GM12874 (cell line): ENCODE measurements around the gene TTC17.

Source experiments
- CTCF ChIP-seq: IDR thresholded peaks from 2 replicates; pipeline ENCODE4 v1.5.1; 2011; ENCODE audit warnings: low read depth, mild to moderate bottlenecking, control low read depth, low read length, moderate library complexity; ENCODE audit not compliant: insufficient read depth

TTC17 gene

GRCh38 chr11:43358801-43359421 lies at the start of gene TTC17:
Gene TTC17, plus strand, starts transcription at chr11:43358920. Its CDS starts 35 bp downstream, at chr11:43358955.
- TF ChIP-seq CTCF: no peak

- peak; percentile 82 for TF ChIP-seq CTCF
Observed at GRCh38 chr11:43311791-43312607, 46.7 kb upstream of the TTC17 start, which contains the start of gene API5. Gene API5, plus strand, starts transcription at chr11:43311996. Its CDS starts 132 bp downstream, at chr11:43312128.

GRCh38 chr11:43315966-43316365 lies 42.8 kb upstream of the TTC17 start:
- no peak for TF ChIP-seq CTCF

- no peak for TF ChIP-seq CTCF
Observed at GRCh38 chr11:43316451-43316850, 42.3 kb upstream of the TTC17 start.

GRCh38 chr11:43327987-43328386 lies 30.7 kb upstream of the TTC17 start:
- TF ChIP-seq CTCF: no peak

GRCh38 chr11:43328482-43328881 lies 30.2 kb upstream of the TTC17 start:
- no peak for TF ChIP-seq CTCF

GRCh38 chr11:43341159-43341558 lies 17.6 kb upstream of the TTC17 start:
- TF ChIP-seq CTCF: no peak
